Measurements from ENCODE around the gene UBL5. TPM values are rescaled to one million over a fixed set of nuclear protein-coding genes. Genes with fewer than 3 reads are reported as not detected.

Gene UBL5
- total RNA-seq, 2 experiments from 2014 or later: 354 to 362 TPM

- H3K36me3 Mint-ChIP-seq: peaks cover 1% of the 10 kb centered on the region
- H3K9me3 Mint-ChIP-seq (ENCODE audit: low read depth): no peaks in the 10 kb centered on the region
- H3K4me1 Mint-ChIP-seq: peaks cover 49% of the 10 kb centered on the region
- H3K4me3 Mint-ChIP-seq: peak overlapping the region; percentile 42
- CTCF ChIA-PET: interaction anchor here (0.7 to 1.1 kb wide), 3 partner anchors 47 to 135 kb away, joined by 3 to 5 read pairs (median 3); no protein-coding TSS in a partner anchor
- ATAC-seq (peak; percentile 81), DNase-seq (peak; percentile 83)
- no peaks in the 10 kb centered on the region for H3K27me3 Mint-ChIP-seq
- H3K27ac Mint-ChIP-seq: peak overlapping the region; percentile 86
Measured at GRCh38 chr19:9865732-9866501, 38.2 kb downstream of the UBL5 start.

GRCh38 chr19:9868983-9869617 is 41.4 kb downstream of the UBL5 start:
- no peak overlapping the region for H3K4me3 Mint-ChIP-seq
- ATAC-seq (no peak), DNase-seq (no peak)
- CTCF ChIA-PET: interaction anchor here (1.9 to 2.4 kb wide), 2 partner anchors 12 to 159 kb away, joined by 4 to 12 read pairs; no protein-coding TSS in a partner anchor
- no peaks in the 10 kb centered on the region for H3K36me3 Mint-ChIP-seq
- peaks cover 19% of the 10 kb centered on the region for H3K4me1 Mint-ChIP-seq
- no peak overlapping the region for H3K27ac Mint-ChIP-seq
- no peaks in the 10 kb centered on the region for H3K27me3 Mint-ChIP-seq
- no peaks in the 10 kb centered on the region for H3K9me3 Mint-ChIP-seq (ENCODE audit: low read depth)

- DNase-seq (no peak), ATAC-seq (no peak)
- H3K27ac Mint-ChIP-seq: no peak overlapping the region
- H3K27me3 Mint-ChIP-seq: peaks cover 3% of the 10 kb centered on the region
- H3K36me3 Mint-ChIP-seq: no peaks in the 10 kb centered on the region
- peaks cover 2% of the 10 kb centered on the region for H3K4me1 Mint-ChIP-seq
- no peaks in the 10 kb centered on the region for H3K9me3 Mint-ChIP-seq (ENCODE audit: low read depth)
- no peak overlapping the region for H3K4me3 Mint-ChIP-seq
- CTCF ChIA-PET: interaction anchor here (1.2 to 1.3 kb wide), 2 partner anchors 11 to 37 kb away, joined by 3 to 5 read pairs; partner anchors contain the start of gene PIN1
Measured at GRCh38 chr19:9871626-9872338, 44.1 kb downstream of the UBL5 start.

- no peak for ATAC-seq
- CTCF ChIA-PET: interaction anchor here (1.2 kb wide), 1 partner anchor 38 kb away, joined by 3 read pairs; the partner anchor contains the start of gene PIN1
- no peak overlapping the region for H3K27ac Mint-ChIP-seq
Measured at GRCh38 chr19:9872618-9873242, 45.0 kb downstream of the UBL5 start.

GRCh38 chr19:9875031-9875627 is 47.4 kb downstream of the UBL5 start:
- no peak overlapping the region for H3K4me3 Mint-ChIP-seq

More at GRCh38 chr19:9872618-9873242, 45.0 kb downstream of the UBL5 start:
- H3K4me1 Mint-ChIP-seq: no peaks in the 10 kb centered on the region
- no peak overlapping the region for H3K4me3 Mint-ChIP-seq
- no peaks in the 10 kb centered on the region for H3K9me3 Mint-ChIP-seq (ENCODE audit: low read depth)
- H3K36me3 Mint-ChIP-seq: no peaks in the 10 kb centered on the region
- peaks cover 3% of the 10 kb centered on the region for H3K27me3 Mint-ChIP-seq
- DNase-seq: no peak

GRCh38 chr19:9875796-9876195 is 48.1 kb downstream of the UBL5 start:
- Mint-ChIP-seq H3K27ac (no peak overlapping the region), H3K4me3 (no peak overlapping the region), H3K9me3 (ENCODE audit: low read depth) (no peaks in the 10 kb centered on the region), H3K36me3 (no peaks in the 10 kb centered on the region), H3K4me1 (no peaks in the 10 kb centered on the region), H3K27me3 (peaks cover 3% of the 10 kb centered on the region)
- DNase-seq (no peak), ATAC-seq (no peak)
- CTCF ChIA-PET: interaction anchor here (1.3 to 1.6 kb wide), 2 partner anchors 9 to 18 kb away, joined by 3 to 7 read pairs; no protein-coding TSS in a partner anchor

More at GRCh38 chr19:9875031-9875627, 47.4 kb downstream of the UBL5 start:
- Mint-ChIP-seq H3K4me1 (no peaks in the 10 kb centered on the region), H3K36me3 (no peaks in the 10 kb centered on the region), H3K9me3 (ENCODE audit: low read depth) (no peaks in the 10 kb centered on the region), H3K27ac (no peak overlapping the region), H3K27me3 (peaks cover 3% of the 10 kb centered on the region)
- CTCF ChIA-PET: interaction anchor here (1.0 to 1.6 kb wide), 3 partner anchors 8 to 50 kb away, joined by 3 to 7 read pairs (median 3); no protein-coding TSS in a partner anchor
- no peak for ATAC-seq
- no peak for DNase-seq

- CTCF ChIA-PET: interaction anchor here (1.3 kb wide), 1 partner anchor 16 kb away, joined by 3 read pairs; no protein-coding TSS in a partner anchor
- ATAC-seq: no peak
- no peaks in the 10 kb centered on the region for H3K9me3 Mint-ChIP-seq (ENCODE audit: low read depth)
- H3K4me3 Mint-ChIP-seq: no peak overlapping the region
- H3K36me3 Mint-ChIP-seq: no peaks in the 10 kb centered on the region
- peaks cover 3% of the 10 kb centered on the region for H3K27me3 Mint-ChIP-seq
- H3K4me1 Mint-ChIP-seq: no peaks in the 10 kb centered on the region
- H3K27ac Mint-ChIP-seq: peak overlapping the region; percentile 38
- DNase-seq: no peak
Measured at GRCh38 chr19:9877780-9878510, 50.2 kb downstream of the UBL5 start.

GRCh38 chr19:9878511-9879196 is 50.9 kb downstream of the UBL5 start:
- CTCF ChIA-PET: interaction anchor here (1.3 kb wide), 1 partner anchor 16 kb away, joined by 3 read pairs; no protein-coding TSS in a partner anchor
- H3K4me3 Mint-ChIP-seq: no peak overlapping the region
- ATAC-seq (no peak), DNase-seq (no peak)
- peaks cover 3% of the 10 kb centered on the region for H3K27me3 Mint-ChIP-seq
- H3K9me3 Mint-ChIP-seq (ENCODE audit: low read depth): no peaks in the 10 kb centered on the region
- H3K27ac Mint-ChIP-seq: peak overlapping the region; percentile 38
- H3K36me3 Mint-ChIP-seq: no peaks in the 10 kb centered on the region
- no peaks in the 10 kb centered on the region for H3K4me1 Mint-ChIP-seq

Other genes with a start within 250 kb of the UBL5 start
- gene ZNF121, start 243.4 kb upstream of the UBL5 start, total RNA-seq: 10 to 100 TPM; 53.9 to 55.7 TPM
- gene ZNF561, start 206.7 kb upstream of the UBL5 start, total RNA-seq: 10 to 100 TPM; 23.0 to 30.8 TPM
- gene ZNF562, start 152.8 kb upstream of the UBL5 start, total RNA-seq: 10 to 100 TPM; 25.9 to 26.7 TPM
- 1 to 10 TPM; 6.0 to 9.6 TPM for gene ZNF846, start 59.2 kb upstream of the UBL5 start, total RNA-seq
- 10 to 100 TPM; 27.3 to 30.8 TPM for gene FBXL12, start 8.8 kb upstream of the UBL5 start, total RNA-seq
- 100 to 1,000 TPM; 103 to 116 TPM for gene PIN1, start 7.4 kb downstream of the UBL5 start, total RNA-seq
- gene OLFM2, start 108.6 kb downstream of the UBL5 start, total RNA-seq: 1 to 10 TPM; 3.4 to 5.1 TPM
- gene COL5A3, start 182.6 kb downstream of the UBL5 start, total RNA-seq: under 1 TPM in 1 of 2 experiments, not detected in 1; 0.09 TPM
- not detected for gene RDH8, start 185.6 kb downstream of the UBL5 start, total RNA-seq

Measured in activated CD8-positive, alpha-beta memory T cell treated with anti-CD3 and anti-CD28 coated beads, Interleukin-2, amount 10 ng/mL, durations not matched to agents 7 days and 5 days (primary cell).